ENCODE data around the gene NUDCD2.
"Not testable (repeated sequence)": the region's sequence is repeated elsewhere in the genome, so short reads cannot be mapped to it uniquely, and the experiment has no call there.

The NUDCD2 gene

GRCh38 chr5:163463063-163463435 is 3.1 kb upstream of the NUDCD2 start:
- no peak for DNase-seq

GRCh38 chr5:163460562-163461171 is 765 bp upstream of the NUDCD2 start, which contains the start of gene HMMR:
Gene HMMR (plus strand): TSS chr5:163460632. CDS start chr5:163460693, 61 bp downstream.
- DNase-seq = no peak

- no peak for DNase-seq
Measured at GRCh38 chr5:163459462-163459818, 462 bp downstream of the NUDCD2 start.

- DNase-seq = no peak
Measured at GRCh38 chr5:163458778-163459385, 1.0 kb downstream of the NUDCD2 start.

GRCh38 chr5:163456840-163457239 is 3.1 kb downstream of the NUDCD2 start:
- DNase-seq = no peak

- DNase-seq = no peak
Measured at GRCh38 chr5:163456029-163456589, 3.8 kb downstream of the NUDCD2 start.

GRCh38 chr5:163455406-163455805 is 4.5 kb downstream of the NUDCD2 start:
- DNase-seq = not testable (repeated sequence)

- DNase-seq = no peak
Measured at GRCh38 chr5:163453705-163454104, 6.2 kb downstream of the NUDCD2 start.

- DNase-seq = no peak
Measured at GRCh38 chr5:163451489-163451888, 8.4 kb downstream of the NUDCD2 start.

- no peak for DNase-seq
Measured at GRCh38 chr5:163448491-163448890, 11.4 kb downstream of the NUDCD2 start.

GRCh38 chr5:163447875-163448274 is 12.0 kb downstream of the NUDCD2 start:
- no peak for DNase-seq

- DNase-seq = no peak
Measured at GRCh38 chr5:163447191-163447590, 12.7 kb downstream of the NUDCD2 start.

GRCh38 chr5:163445345-163445744 is 14.6 kb downstream of the NUDCD2 start:
- no peak for DNase-seq

GRCh38 chr5:163444526-163444925 is 15.4 kb downstream of the NUDCD2 start:
- DNase-seq = no peak

- DNase-seq = no peak
Measured at GRCh38 chr5:163440954-163441353, 18.9 kb downstream of the NUDCD2 start.

GRCh38 chr5:163439092-163439425 is 20.8 kb downstream of the NUDCD2 start:
- DNase-seq = no peak

GRCh38 chr5:163437309-163438182 is 22.4 kb downstream of the NUDCD2 start, which contains the start of gene CCNG1:
Gene CCNG1 (plus strand): TSS chr5:163437595. CDS start chr5:163439257, 1,662 bp downstream.
- DNase-seq = peak; percentile 95 to 96

GRCh38 chr5:163437011-163437308 is 22.9 kb downstream of the NUDCD2 start:
- no peak for DNase-seq

GRCh38 chr5:163436515-163436914 is 23.4 kb downstream of the NUDCD2 start:
- DNase-seq = no peak

- DNase-seq = no peak
Measured at GRCh38 chr5:163434401-163434866, 25.5 kb downstream of the NUDCD2 start.

GRCh38 chr5:163433271-163433670 is 26.6 kb downstream of the NUDCD2 start:
- no peak for DNase-seq

GRCh38 chr5:163432544-163432943 is 27.4 kb downstream of the NUDCD2 start:
- no peak for DNase-seq

GRCh38 chr5:163426128-163426527 is 33.8 kb downstream of the NUDCD2 start:
- DNase-seq = not testable (repeated sequence)

- DNase-seq = no peak
Measured at GRCh38 chr5:163424836-163425235, 35.1 kb downstream of the NUDCD2 start.
